ENCODE measurements around the gene CABLES2.

Gene CABLES2

DNA sequence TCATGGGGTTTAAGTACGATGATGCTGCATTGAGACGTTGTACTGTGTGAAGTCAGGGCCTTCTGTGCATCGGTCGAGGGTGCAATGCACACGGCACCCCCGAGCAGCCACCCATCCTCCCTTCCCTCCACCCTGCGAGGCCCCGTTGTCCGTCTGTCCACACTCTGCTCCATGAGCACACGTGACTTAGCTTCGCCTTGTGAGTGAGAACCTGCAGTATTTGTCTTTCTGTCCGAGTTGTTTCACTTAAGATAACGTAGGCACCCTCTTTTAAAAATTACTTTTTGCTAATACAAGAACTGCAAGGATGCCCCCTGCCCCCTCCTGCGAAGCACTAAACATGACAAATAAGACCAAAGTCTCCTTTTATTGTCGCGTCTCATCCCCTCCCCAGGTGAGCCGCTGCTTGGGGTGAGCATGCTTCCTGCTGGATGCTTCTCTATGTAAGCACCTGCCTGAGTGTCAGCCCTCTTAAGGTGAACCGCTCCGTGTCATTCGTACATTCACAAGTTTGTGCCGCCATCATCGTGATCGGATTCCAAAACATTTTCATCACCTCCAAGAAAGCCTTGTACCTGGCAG is 23.9 kb upstream of the CABLES2 start:
- H2AFZ ChIP-seq (ENCODE audit: insufficient read depth, low read length, poor library complexity): no peak overlapping the region
- peaks cover 10% of the 10 kb centered on the region for H3K79me2 ChIP-seq (ENCODE audit: control insufficient read depth, insufficient read depth, low read length, poor library complexity)
- no peak overlapping the region for H2AK5ac ChIP-seq (ENCODE audit: low read length)
- H3K18ac ChIP-seq (ENCODE audit: low read length): no peak overlapping the region
- no peaks in the 10 kb centered on the region for H3K36me3 ChIP-seq (ENCODE audit: control insufficient read depth in 1 of 2, insufficient read depth in 2 of 2, low read length in 2 of 2)
- no peak overlapping the region for H2BK12ac ChIP-seq (ENCODE audit: low read length)
- no peak overlapping the region for H2BK120ac ChIP-seq (ENCODE audit: insufficient read depth, low read length, poor library complexity)
- H3K9me3 ChIP-seq (ENCODE audit: insufficient read depth, low read depth, low read length): peaks cover 2% of the 10 kb centered on the region
- no peak overlapping the region for H3K9ac ChIP-seq (ENCODE audit: low read length)
- no peak for DNase-seq
- no peak overlapping the region for H3K4ac ChIP-seq (ENCODE audit: low read depth, low read length)
- no peak overlapping the region for H2BK5ac ChIP-seq (ENCODE audit: low read depth, low read length, poor library complexity)
- no peak overlapping the region for H3K23ac ChIP-seq (ENCODE audit: low read length)
- no peak overlapping the region for H3K4me3 ChIP-seq (ENCODE audit: low read depth, low read length)
- H3K14ac ChIP-seq (ENCODE audit: low read length): no peak overlapping the region
- H3K79me1 ChIP-seq (ENCODE audit: low read length): peaks cover 23% of the 10 kb centered on the region
- no peak overlapping the region for H4K8ac ChIP-seq (ENCODE audit: low read depth, low read length)
- H3K27me3 ChIP-seq (ENCODE audit: insufficient read depth, low read length): no peaks in the 10 kb centered on the region
- WGBS (ENCODE audit: extremely low coverage, insufficient coverage, insufficient read length): no CpG with 5 or more reads among the region's 23 CpGs
- no peak overlapping the region for H4K12ac ChIP-seq (ENCODE audit: low read depth, low read length)
- H3K4me1 ChIP-seq (ENCODE audit: control insufficient read depth in 1 of 2, insufficient read depth in 2 of 2, low read length in 2 of 2): peaks cover 26 to 29% of the 10 kb centered on the region in 2 experiments
- no peak overlapping the region for H3K27ac ChIP-seq (ENCODE audit: low read depth, low read length)
- H3K4me2 ChIP-seq (ENCODE audit: low read length): no peak overlapping the region
- H4K91ac ChIP-seq (ENCODE audit: low read depth, low read length): no peak overlapping the region

GRCh38 chr20:62430311-62430853 is 23.3 kb upstream of the CABLES2 start:
- peaks cover 2% of the 10 kb centered on the region for H3K9me3 ChIP-seq (ENCODE audit: insufficient read depth, low read depth, low read length)
- H4K12ac ChIP-seq (ENCODE audit: low read depth, low read length): no peak overlapping the region
- no peak overlapping the region for H3K18ac ChIP-seq (ENCODE audit: low read length)
- H2AFZ ChIP-seq (ENCODE audit: insufficient read depth, low read length, poor library complexity): no peak overlapping the region
- peak overlapping the region; percentile 28 for H4K91ac ChIP-seq (ENCODE audit: low read depth, low read length)
- H2BK120ac ChIP-seq (ENCODE audit: insufficient read depth, low read length, poor library complexity): no peak overlapping the region
- H3K79me2 ChIP-seq (ENCODE audit: control insufficient read depth, insufficient read depth, low read length, poor library complexity): peaks cover 10% of the 10 kb centered on the region
- DNase-seq: no peak
- no peaks in the 10 kb centered on the region for H3K27me3 ChIP-seq (ENCODE audit: insufficient read depth, low read length)
- WGBS (ENCODE audit: extremely low coverage, insufficient coverage, insufficient read length): no CpG with 5 or more reads among the region's 10 CpGs
- H2BK12ac ChIP-seq (ENCODE audit: low read length): no peak overlapping the region
- H3K9ac ChIP-seq (ENCODE audit: low read length): no peak overlapping the region
- H3K14ac ChIP-seq (ENCODE audit: low read length): no peak overlapping the region
- H3K23ac ChIP-seq (ENCODE audit: low read length): no peak overlapping the region
- no peak overlapping the region for H3K4me3 ChIP-seq (ENCODE audit: low read depth, low read length)
- H2BK5ac ChIP-seq (ENCODE audit: low read depth, low read length, poor library complexity): no peak overlapping the region
- no peak overlapping the region for H4K8ac ChIP-seq (ENCODE audit: low read depth, low read length)
- H3K79me1 ChIP-seq (ENCODE audit: low read length): peaks cover 23% of the 10 kb centered on the region
- H3K4me2 ChIP-seq (ENCODE audit: low read length): no peak overlapping the region
- H3K36me3 ChIP-seq (ENCODE audit: control insufficient read depth in 1 of 2, insufficient read depth in 2 of 2, low read length in 2 of 2): no peaks in the 10 kb centered on the region
- H3K27ac ChIP-seq (ENCODE audit: low read depth, low read length): no peak overlapping the region
- no peak overlapping the region for H2AK5ac ChIP-seq (ENCODE audit: low read length)
- no peak overlapping the region for H3K4ac ChIP-seq (ENCODE audit: low read depth, low read length)
- peaks cover 26 to 30% of the 10 kb centered on the region in 2 experiments for H3K4me1 ChIP-seq (ENCODE audit: control insufficient read depth in 1 of 2, insufficient read depth in 2 of 2, low read length in 2 of 2)

DNA sequence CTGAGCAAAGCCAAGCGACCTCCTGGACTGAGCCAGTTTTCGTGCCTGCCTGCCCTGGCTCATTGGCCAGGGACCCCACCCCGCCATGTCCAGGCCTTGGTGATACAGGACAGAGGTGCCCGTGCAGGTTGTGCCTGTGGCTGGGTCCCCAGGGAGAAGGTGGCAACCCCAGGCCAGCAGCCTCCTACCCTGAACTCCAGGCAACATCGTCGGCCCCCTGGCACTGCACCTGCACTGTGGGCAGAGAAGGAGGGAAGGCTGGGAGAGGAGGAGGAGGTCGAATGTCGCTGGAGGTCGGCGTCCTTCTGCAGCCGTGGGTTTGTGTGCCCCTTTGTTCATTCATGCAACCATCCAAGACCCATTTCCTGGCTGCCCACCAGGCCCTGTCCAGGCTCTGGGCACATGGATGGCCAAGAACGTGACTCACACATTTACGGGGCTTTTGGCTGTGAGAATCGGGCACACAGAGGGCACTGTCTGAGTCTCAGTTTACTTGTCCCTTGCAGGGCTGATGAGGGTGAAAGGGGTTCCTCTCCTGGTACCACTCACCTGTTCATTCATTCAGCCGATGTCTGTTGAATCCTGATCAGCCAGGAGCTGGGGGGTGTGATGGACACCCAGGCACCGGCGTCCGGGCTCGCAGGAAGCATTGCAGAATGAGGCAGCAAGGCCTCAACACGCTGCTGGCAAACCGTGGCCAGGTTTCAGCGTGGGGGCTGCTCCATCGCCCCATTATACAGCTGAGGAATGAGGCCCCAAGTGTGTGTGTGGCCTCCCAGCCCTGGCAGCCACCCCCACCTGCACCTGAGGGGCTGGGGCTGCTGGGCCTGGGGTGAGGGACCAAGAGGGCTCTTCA is 22.6 kb upstream of the CABLES2 start:
- Histone ChIP-seq H3K4me3 (ENCODE audit: low read depth, low read length) (no peak overlapping the region), H2BK120ac (ENCODE audit: insufficient read depth, low read length, poor library complexity) (peak overlapping the region; percentile 15), H2BK5ac (ENCODE audit: low read depth, low read length, poor library complexity) (no peak overlapping the region), H3K9ac (ENCODE audit: low read length) (no peak overlapping the region), H3K79me1 (ENCODE audit: low read length) (peaks cover 23% of the 10 kb centered on the region), H3K36me3 (ENCODE audit: control insufficient read depth in 1 of 2, insufficient read depth in 2 of 2, low read length in 2 of 2) (no peaks in the 10 kb centered on the region), H2AFZ (ENCODE audit: insufficient read depth, low read length, poor library complexity) (no peak overlapping the region), H4K8ac (ENCODE audit: low read depth, low read length) (no peak overlapping the region), H3K27me3 (ENCODE audit: insufficient read depth, low read length) (no peaks in the 10 kb centered on the region), H2AK5ac (ENCODE audit: low read length) (peak overlapping the region; percentile 63), H2BK12ac (ENCODE audit: low read length) (no peak overlapping the region), H4K12ac (ENCODE audit: low read depth, low read length) (no peak overlapping the region), H3K14ac (ENCODE audit: low read length) (no peak overlapping the region), H3K4me2 (ENCODE audit: low read length) (no peak overlapping the region), H3K18ac (ENCODE audit: low read length) (no peak overlapping the region), H3K27ac (ENCODE audit: low read depth, low read length) (no peak overlapping the region), H4K91ac (ENCODE audit: low read depth, low read length) (peak overlapping the region; percentile 30), H3K9me3 (ENCODE audit: insufficient read depth, low read depth, low read length) (peaks cover 2% of the 10 kb centered on the region), H3K4me1 (ENCODE audit: control insufficient read depth in 1 of 2, insufficient read depth in 2 of 2, low read length in 2 of 2) (peaks cover 32 to 37% of the 10 kb centered on the region in 2 experiments), H3K23ac (ENCODE audit: low read length) (no peak overlapping the region), H3K4ac (ENCODE audit: low read depth, low read length) (no peak overlapping the region), H3K79me2 (ENCODE audit: control insufficient read depth, insufficient read depth, low read length, poor library complexity) (peaks cover 13% of the 10 kb centered on the region)
- no CpG with 5 or more reads among the region's 23 CpGs for WGBS (ENCODE audit: extremely low coverage, insufficient coverage, insufficient read length)
- DNase-seq: no peak

GRCh38 chr20:62428396-62429295 is 21.6 kb upstream of the CABLES2 start:
- Histone ChIP-seq H3K36me3 (ENCODE audit: control insufficient read depth in 1 of 2, insufficient read depth in 2 of 2, low read length in 2 of 2) (no peaks in the 10 kb centered on the region), H3K23ac (ENCODE audit: low read length) (peak overlapping the region; percentile 76), H3K79me2 (ENCODE audit: control insufficient read depth, insufficient read depth, low read length, poor library complexity) (peaks cover 13% of the 10 kb centered on the region), H3K9me3 (ENCODE audit: insufficient read depth, low read depth, low read length) (peaks cover 2% of the 10 kb centered on the region), H3K27ac (ENCODE audit: low read depth, low read length) (no peak overlapping the region), H3K14ac (ENCODE audit: low read length) (peak overlapping the region; percentile 61), H3K79me1 (ENCODE audit: low read length) (peaks cover 23% of the 10 kb centered on the region), H3K27me3 (ENCODE audit: insufficient read depth, low read length) (no peaks in the 10 kb centered on the region), H4K91ac (ENCODE audit: low read depth, low read length) (peak overlapping the region; percentile 89), H2AFZ (ENCODE audit: insufficient read depth, low read length, poor library complexity) (peak overlapping the region; percentile 40), H3K4me2 (ENCODE audit: low read length) (no peak overlapping the region), H3K4me3 (ENCODE audit: low read depth, low read length) (peak overlapping the region; percentile 10), H2BK120ac (ENCODE audit: insufficient read depth, low read length, poor library complexity) (peak overlapping the region; percentile 91), H4K8ac (ENCODE audit: low read depth, low read length) (peak overlapping the region; percentile 42), H3K18ac (ENCODE audit: low read length) (peak overlapping the region; percentile 4), H2AK5ac (ENCODE audit: low read length) (peak overlapping the region; percentile 69), H3K4ac (ENCODE audit: low read depth, low read length) (no peak overlapping the region), H4K12ac (ENCODE audit: low read depth, low read length) (peak overlapping the region; percentile 9), H2BK12ac (ENCODE audit: low read length) (peak overlapping the region; percentile 70), H3K4me1 (ENCODE audit: control insufficient read depth in 1 of 2, insufficient read depth in 2 of 2, low read length in 2 of 2) (peaks cover 38 to 45% of the 10 kb centered on the region in 2 experiments), H3K9ac (ENCODE audit: low read length) (no peak overlapping the region), H2BK5ac (ENCODE audit: low read depth, low read length, poor library complexity) (peak overlapping the region; percentile 52)
- DNase-seq: no peak
- WGBS (ENCODE audit: extremely low coverage, insufficient coverage, insufficient read length): no CpG with 5 or more reads among the region's 31 CpGs
